ENCODE data around the gene MYO1D. TPM values are rescaled to one million over a fixed set of nuclear protein-coding genes. Genes with fewer than 3 reads are reported as not detected.
A peak's percentile ranks its signal among the peaks of the same experiment; 100 is the strongest.
"Not testable (repeated sequence)": the region's sequence is repeated elsewhere in the genome, so short reads cannot be mapped to it uniquely, and the experiment has no call there.

Gene MYO1D
- total RNA-seq, 2 experiments from 2014 or later: 2.0 to 2.2 TPM

- peaks cover 46% of the 10 kb centered on the region for H3K4me1 Mint-ChIP-seq
- DNase-seq, H3K4me3 Mint-ChIP-seq, H3K27ac Mint-ChIP-seq, POLR2A ChIA-PET, H3K9me3 Mint-ChIP-seq, H3K27me3 Mint-ChIP-seq: not testable (repeated sequence)
- CTCF ChIA-PET: interaction anchor here (0.6 kb wide), 2 partner anchors 27 to 580 kb away, joined by 3 read pairs; no protein-coding TSS in a partner anchor
- H3K36me3 Mint-ChIP-seq (ENCODE audit: low read depth): peaks cover 67% of the 10 kb centered on the region
These were observed 426.5 kb downstream of the MYO1D start for GRCh38 chr17:32450379-32450778.

GRCh38 chr17:32449963-32450362 lies 427.0 kb downstream of the MYO1D start:
- Mint-ChIP-seq H3K27ac (no peak overlapping the region), H3K9me3 (no peaks in the 10 kb centered on the region), H3K36me3 (ENCODE audit: low read depth) (peaks cover 65% of the 10 kb centered on the region), H3K4me3 (no peak overlapping the region), H3K4me1 (peaks cover 45% of the 10 kb centered on the region), H3K27me3 (no peaks in the 10 kb centered on the region)
- ChIA-PET POLR2A (no interaction called here), CTCF (interaction anchor here (0.6 to 1.4 kb wide), 2 partner anchors 15 to 579 kb away, joined by 3 read pairs; no protein-coding TSS in a partner anchor)
- DNase-seq: no peak

DNA sequence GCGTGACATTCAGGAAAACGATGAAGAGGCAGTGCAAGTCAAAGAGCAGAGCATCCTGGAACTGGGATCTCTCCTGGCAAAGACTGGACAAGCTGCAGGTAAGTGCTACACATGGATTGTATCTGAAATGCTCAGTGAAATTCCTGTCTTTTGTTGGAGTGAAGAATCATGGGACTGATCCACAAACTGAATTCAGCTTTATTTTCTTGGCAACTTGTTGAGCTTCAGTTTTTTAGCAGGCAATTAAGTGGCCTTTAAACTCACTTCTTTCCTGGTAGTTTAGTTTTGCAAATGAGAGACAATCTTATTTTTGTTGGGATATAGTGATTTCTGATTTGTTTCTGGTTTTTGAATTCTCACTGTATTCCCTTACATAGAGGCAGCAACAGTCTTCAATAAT lies 430.0 kb downstream of the MYO1D start:
- no peak overlapping the region for H3K27ac Mint-ChIP-seq
- POLR2A ChIA-PET: no interaction called here
- no peaks in the 10 kb centered on the region for H3K9me3 Mint-ChIP-seq
- peaks cover 43% of the 10 kb centered on the region for H3K4me1 Mint-ChIP-seq
- CTCF ChIA-PET: interaction anchor here (3.2 kb wide), 1 partner anchor 16 kb away, joined by 13 read pairs; no protein-coding TSS in a partner anchor
- H3K27me3 Mint-ChIP-seq: peaks cover 9% of the 10 kb centered on the region
- no peak overlapping the region for H3K4me3 Mint-ChIP-seq
- DNase-seq: no peak
- peaks cover 51% of the 10 kb centered on the region for H3K36me3 Mint-ChIP-seq (ENCODE audit: low read depth)

GRCh38 chr17:32445971-32446370 lies 431.0 kb downstream of the MYO1D start:
- H3K27me3 Mint-ChIP-seq: peaks cover 11% of the 10 kb centered on the region
- no peak for DNase-seq
- H3K9me3 Mint-ChIP-seq: no peaks in the 10 kb centered on the region
- POLR2A ChIA-PET: no interaction called here
- H3K4me1 Mint-ChIP-seq: peaks cover 46% of the 10 kb centered on the region
- H3K4me3 Mint-ChIP-seq: peak overlapping the region; percentile 90
- peak overlapping the region; percentile 67 for H3K27ac Mint-ChIP-seq
- H3K36me3 Mint-ChIP-seq (ENCODE audit: low read depth): peaks cover 43% of the 10 kb centered on the region
- CTCF ChIA-PET: interaction anchor here (0.6 to 3.2 kb wide), 2 partner anchors 17 to 383 kb away, joined by 3 to 13 read pairs; no protein-coding TSS in a partner anchor

- DNase-seq: no peak
- Mint-ChIP-seq H3K36me3 (ENCODE audit: low read depth) (peaks cover 40% of the 10 kb centered on the region), H3K27ac (peak overlapping the region; percentile 83), H3K9me3 (no peaks in the 10 kb centered on the region), H3K4me3 (peak overlapping the region; percentile 90), H3K27me3 (peaks cover 13% of the 10 kb centered on the region), H3K4me1 (peaks cover 44% of the 10 kb centered on the region)
- POLR2A ChIA-PET: no interaction called here
- CTCF ChIA-PET: interaction anchor here (0.6 to 2.8 kb wide), 7 partner anchors 8 to 61 kb away, joined by 4 to 55 read pairs (median 12); partner anchors contain the start of gene CDK5R1
These were observed 431.4 kb downstream of the MYO1D start for GRCh38 chr17:32445497-32445896.

DNA sequence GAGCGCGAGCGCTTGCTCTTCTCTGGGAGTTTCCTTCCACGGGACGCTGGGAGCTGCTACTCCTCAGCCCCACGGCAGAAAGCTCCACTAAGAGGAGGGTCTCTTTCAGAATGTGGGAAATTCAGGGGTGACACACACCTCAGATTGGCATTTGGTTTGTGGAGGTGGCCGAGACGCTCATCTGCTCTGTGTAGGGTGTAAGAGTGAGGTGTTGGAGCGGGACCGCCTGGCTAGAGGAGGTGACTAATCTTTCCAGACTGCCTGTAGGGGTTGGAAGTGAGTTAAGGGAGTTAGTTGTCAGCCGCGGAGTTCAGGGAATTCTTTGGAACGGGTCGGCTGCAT lies 431.9 kb downstream of the MYO1D start:
- peak; percentile 15 for DNase-seq
- H3K4me3 Mint-ChIP-seq: peak overlapping the region; percentile 90
- peak overlapping the region; percentile 83 for H3K27ac Mint-ChIP-seq
- peaks cover 42% of the 10 kb centered on the region for H3K4me1 Mint-ChIP-seq
- peaks cover 13% of the 10 kb centered on the region for H3K27me3 Mint-ChIP-seq
- CTCF ChIA-PET: interaction anchor here (0.6 to 2.8 kb wide), 13 partner anchors 9 to 316 kb away, joined by 3 to 55 read pairs (median 8); partner anchors contain the start of gene CDK5R1
- H3K9me3 Mint-ChIP-seq: no peaks in the 10 kb centered on the region
- POLR2A ChIA-PET: interaction anchor here (0.5 kb wide), 1 partner anchor 11 kb away, joined by 5 read pairs; no protein-coding TSS in a partner anchor
- peaks cover 39% of the 10 kb centered on the region for H3K36me3 Mint-ChIP-seq (ENCODE audit: low read depth)

GRCh38 chr17:32444301-32445073 lies 432.4 kb downstream of the MYO1D start, which contains the start of gene PSMD11:
TSS of gene PSMD11 (plus strand) at chr17:32444510. CDS start at chr17:32444524, 14 bp downstream.
- Mint-ChIP-seq H3K27me3 (peaks cover 14% of the 10 kb centered on the region), H3K4me1 (peaks cover 39% of the 10 kb centered on the region), H3K36me3 (ENCODE audit: low read depth) (peaks cover 34% of the 10 kb centered on the region), H3K4me3 (peak within 1 kb of the TSS; percentile 90), H3K9me3 (no peaks in the 10 kb centered on the region), H3K27ac (peak within 1 kb of the TSS; percentile 83)
- ChIA-PET CTCF (interaction anchor here (0.6 to 2.8 kb wide), 42 partner anchors 9 to 549 kb away, joined by 3 to 55 read pairs (median 4); partner anchors contain the start of genes CDK5R1 and MYO1D), POLR2A (interaction anchor here (0.5 kb wide), 1 partner anchor 12 kb away, joined by 5 read pairs; no protein-coding TSS in a partner anchor)
- DNase-seq: peak; percentile 99

GRCh38 chr17:32443827-32444300 lies 433.1 kb downstream of the MYO1D start:
- H3K4me1 Mint-ChIP-seq: peaks cover 37% of the 10 kb centered on the region
- peaks cover 15% of the 10 kb centered on the region for H3K27me3 Mint-ChIP-seq
- H3K36me3 Mint-ChIP-seq (ENCODE audit: low read depth): peaks cover 27% of the 10 kb centered on the region
- ChIA-PET POLR2A (no interaction called here), CTCF (interaction anchor here (0.6 to 2.8 kb wide), 37 partner anchors 10 to 433 kb away, joined by 3 to 55 read pairs (median 4); partner anchors contain the start of genes CDK5R1 and MYO1D)
- no peak for DNase-seq
- peak overlapping the region; percentile 90 for H3K4me3 Mint-ChIP-seq
- no peaks in the 10 kb centered on the region for H3K9me3 Mint-ChIP-seq
- H3K27ac Mint-ChIP-seq: peak overlapping the region; percentile 82

Other genes with a start within 250 kb of the MYO1D start
- gene TMEM98, start 51.0 kb upstream of the MYO1D start, total RNA-seq: under 1 TPM; 0.17 to 0.58 TPM
- gene SPACA3, start 114.7 kb upstream of the MYO1D start, total RNA-seq: not detected